Esophagus muscularis mucosa (tissue), 4 donors: ENCODE results near the gene PLEKHG7.

Experiments used
- CTCF ChIP-seq, 3 experiments: fragments of 200-600 bp in 2 of 3; fragments of 450-650 bp in 1 of 3; sonication (generic) in 2 of 3; IDR thresholded peaks; one replicate each; pipeline ENCODE4 v1.5.1; 2017 to 2019; ENCODE audit warnings: antibody characterized with exemption in 3 of 3, mild to moderate bottlenecking in 2 of 3, moderate library complexity in 1 of 3
- EP300 ChIP-seq: sonication (generic); formaldehyde crosslinking; IDR thresholded peaks from one replicate; pipeline ENCODE4 v1.6.1; 2017; ENCODE audit warnings: antibody characterized with exemption
- POLR2A ChIP-seq: fragments of 450-650 bp; IDR thresholded peaks from one replicate; pipeline ENCODE4 v1.6.1; 2017; ENCODE audit warnings: antibody characterized with exemption, moderate library complexity, mild to moderate bottlenecking, low read depth
- POLR2AphosphoS5 ChIP-seq, 2 donors: sonication (generic); formaldehyde crosslinking; IDR thresholded peaks; one replicate each; pipeline ENCODE4 v1.6.1; 2017; ENCODE audit warnings: antibody characterized with exemption in 2 of 2

DNA sequence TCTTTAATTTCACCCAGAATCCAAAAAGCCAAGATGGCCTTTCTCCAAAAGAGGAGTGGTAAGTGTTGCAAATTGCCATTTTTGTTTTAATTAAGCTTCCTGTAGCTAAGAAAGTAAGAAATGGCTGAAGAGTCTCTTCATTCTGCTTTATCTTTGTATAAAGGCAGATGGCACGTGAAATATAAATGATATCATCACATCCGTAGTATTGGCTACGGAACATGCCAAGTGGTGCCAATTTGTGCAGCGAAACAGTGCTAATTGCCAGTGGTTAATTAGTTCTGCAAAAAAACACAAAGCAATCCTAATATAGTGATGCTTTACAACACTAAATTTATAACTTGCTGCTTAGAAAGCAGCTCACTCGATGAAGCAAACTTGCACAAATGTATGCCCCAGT, 29.4 kb downstream of the PLEKHG7 start:
- TF ChIP-seq CTCF (IDR thresholded peaks at IDR 0.05) (no peak), POLR2A (no peak), POLR2AphosphoS5 (IDR thresholded peaks at IDR 0.05) (no peak), EP300 (no peak)
